GM21717 (cell line): Measurements from ENCODE around the gene INHBB.
"Not testable (repeated sequence)": the region's sequence is repeated elsewhere in the genome, so short reads cannot be mapped to it uniquely, and the experiment has no call there.

Source experiments
- ATAC-seq: cut with Tn5 transposase; IDR thresholded peaks from one replicate; pipeline ENCODE4 v1.9.1; 2021; ENCODE audit warnings: mild to moderate bottlenecking, moderate library complexity; ENCODE audit not compliant: unreplicated experiment

Gene INHBB

DNA sequence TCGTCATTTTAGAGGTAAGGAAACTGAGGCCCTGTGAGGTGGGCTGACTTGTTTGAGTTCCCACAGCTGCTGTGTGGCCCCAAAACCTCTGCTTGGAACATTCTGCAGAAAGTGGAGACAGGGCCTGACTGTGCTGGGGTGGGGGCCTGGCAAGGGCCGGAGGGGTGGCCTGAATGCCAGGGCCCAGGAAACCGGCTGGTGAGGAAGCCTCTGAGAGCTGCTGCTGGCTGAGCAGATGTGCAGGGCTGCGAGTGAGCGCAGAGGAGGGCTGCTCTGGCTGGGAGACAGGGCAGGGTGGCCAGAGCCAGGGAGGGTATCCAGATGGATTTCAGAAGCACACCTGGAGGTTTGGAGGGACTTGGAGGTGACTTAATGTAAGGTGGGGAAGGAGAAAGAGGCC is 29.9 kb upstream of the INHBB start:
- no peak for ATAC-seq

DNA sequence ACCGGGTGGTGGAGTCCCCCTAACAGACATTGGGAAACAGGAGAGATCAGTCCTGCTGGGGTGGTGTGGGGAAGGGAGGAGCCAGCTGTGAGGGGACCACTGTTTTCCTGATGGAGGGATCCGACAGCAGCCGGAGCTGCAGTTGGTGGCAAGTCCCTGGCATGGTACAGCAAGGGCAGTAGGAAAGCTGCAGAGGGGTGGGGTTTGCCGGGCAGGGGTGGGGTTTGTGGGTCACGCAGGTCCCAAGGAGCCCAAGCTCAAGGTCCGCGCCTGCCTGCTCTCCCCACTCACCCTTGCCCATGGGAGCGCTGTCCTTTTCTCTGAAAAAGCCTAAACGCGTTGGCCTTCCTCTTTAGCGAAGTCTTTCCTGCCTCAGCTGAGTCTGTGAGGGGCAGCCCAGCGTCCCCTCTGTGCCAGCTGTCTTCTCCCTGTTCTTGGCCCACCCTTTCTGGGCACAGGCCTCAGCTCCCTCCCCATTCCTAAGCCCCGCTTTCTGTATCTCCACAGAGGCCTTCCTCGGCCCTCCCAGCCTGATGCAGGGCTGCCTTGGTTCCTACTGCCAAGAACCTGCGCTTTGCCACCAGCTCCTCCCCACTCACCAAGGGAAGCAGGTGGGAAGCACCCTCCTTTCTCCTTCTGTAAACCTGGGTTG is 29.3 kb upstream of the INHBB start:
- ATAC-seq, result no peak

DNA sequence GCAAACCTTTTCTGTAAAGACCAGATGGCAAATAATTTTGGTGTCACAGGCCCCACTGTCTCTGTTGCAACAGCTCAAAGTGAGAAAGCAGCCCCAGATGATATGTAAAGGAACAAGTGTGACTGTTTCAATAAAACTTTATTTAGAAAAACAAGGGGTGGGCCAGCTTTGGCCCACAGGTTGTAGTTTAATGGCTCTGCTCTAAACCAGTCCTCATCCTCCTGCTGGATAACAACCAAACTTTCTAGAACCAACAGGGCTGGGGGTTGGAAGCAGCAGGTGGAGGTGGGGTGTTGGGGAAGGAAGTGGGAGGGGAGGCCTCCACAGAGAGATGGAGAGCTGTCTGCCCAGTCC is 28.8 kb upstream of the INHBB start:
- ATAC-seq, result no peak

DNA sequence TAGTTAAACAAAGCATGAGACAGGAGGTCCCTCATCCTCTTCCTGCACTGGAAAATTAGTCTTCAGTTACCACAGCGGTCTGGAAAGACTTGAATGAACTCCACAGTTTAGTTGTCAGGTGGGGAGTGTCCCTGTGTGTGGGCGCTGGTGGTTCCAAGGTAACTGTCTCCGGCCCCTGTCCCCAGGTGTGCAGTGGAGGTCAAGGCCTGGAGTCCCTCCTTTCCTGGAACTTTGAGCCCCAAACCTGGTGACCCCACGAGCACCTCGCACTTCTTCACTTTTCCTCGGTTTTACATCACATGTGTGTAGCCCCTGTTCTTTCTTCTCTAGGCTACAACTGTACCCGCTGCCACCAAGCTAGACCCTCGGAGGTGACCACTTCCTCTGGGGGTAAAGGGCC is 28.0 kb upstream of the INHBB start:
- no peak for ATAC-seq

DNA sequence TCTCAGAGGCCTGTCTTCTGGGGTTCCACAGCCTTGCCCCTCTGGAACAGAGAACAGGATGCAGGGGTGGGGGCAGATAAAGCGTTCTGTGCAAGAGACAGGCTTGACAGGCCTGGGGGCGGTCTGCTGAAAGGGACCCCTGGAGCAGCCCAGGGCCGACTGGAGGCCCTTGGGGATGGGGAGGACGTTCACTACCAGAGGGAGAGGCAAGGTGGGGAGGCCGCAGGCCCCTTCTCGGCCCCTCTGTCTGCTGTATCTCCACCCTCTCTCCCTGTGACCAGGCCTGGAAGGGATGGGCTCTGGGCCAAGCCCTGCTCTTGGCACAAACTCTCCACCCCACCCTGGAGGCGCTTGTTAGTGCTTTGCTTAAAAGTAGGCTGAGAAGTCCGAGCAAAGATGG is 27.3 kb upstream of the INHBB start:
- ATAC-seq, result no peak

DNA sequence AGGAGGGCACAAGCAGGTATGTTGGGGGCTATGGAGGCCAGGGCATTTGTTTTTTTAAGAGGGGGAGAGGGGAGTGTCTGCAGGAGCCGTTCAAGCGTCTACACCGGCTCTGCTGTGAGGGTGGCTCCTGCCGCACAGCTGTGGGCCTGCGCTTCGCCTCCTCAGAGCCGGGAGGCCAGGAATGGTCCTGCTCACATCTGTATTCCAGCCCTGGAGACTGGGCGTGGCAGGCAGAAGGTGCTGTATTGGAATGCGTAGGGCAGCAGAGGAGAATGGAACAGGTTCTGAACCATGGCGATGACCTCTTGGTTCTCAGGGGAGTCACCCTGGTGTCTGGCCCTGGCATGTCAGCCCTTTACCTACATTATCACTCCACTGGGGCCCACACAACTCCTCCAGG is 26.8 kb upstream of the INHBB start:
- no peak for ATAC-seq

DNA sequence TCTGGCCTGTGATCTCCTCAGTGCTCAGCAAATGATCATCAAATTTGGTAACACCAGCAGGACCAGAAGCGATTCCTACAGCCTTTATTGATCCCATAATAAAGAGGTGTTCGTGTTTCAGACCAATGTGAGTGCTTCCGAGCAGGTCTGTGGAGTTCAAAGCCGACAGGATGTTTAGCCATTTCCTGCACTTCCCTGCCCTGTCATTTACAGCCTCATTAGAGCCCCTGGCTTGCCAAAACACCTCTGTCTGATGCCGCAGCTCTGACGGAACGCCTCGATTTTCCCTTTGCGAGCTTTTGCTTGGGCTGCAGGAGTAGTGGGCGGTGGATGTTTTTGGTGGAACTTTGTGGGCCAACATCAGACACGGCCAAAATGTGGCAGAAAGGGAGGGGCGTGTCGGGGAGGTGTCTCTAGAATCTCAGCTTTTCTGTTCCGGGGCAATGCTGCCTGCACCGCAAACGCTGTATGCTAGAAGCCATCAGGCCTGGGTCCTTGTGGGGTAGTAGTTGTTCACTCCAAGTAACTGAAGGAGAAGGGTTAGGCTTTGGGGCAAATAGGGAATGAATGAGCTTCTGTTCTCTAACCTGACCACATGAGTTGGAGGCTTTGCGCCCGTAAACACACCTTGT is 26.1 kb upstream of the INHBB start:
- ATAC-seq, result no peak

DNA sequence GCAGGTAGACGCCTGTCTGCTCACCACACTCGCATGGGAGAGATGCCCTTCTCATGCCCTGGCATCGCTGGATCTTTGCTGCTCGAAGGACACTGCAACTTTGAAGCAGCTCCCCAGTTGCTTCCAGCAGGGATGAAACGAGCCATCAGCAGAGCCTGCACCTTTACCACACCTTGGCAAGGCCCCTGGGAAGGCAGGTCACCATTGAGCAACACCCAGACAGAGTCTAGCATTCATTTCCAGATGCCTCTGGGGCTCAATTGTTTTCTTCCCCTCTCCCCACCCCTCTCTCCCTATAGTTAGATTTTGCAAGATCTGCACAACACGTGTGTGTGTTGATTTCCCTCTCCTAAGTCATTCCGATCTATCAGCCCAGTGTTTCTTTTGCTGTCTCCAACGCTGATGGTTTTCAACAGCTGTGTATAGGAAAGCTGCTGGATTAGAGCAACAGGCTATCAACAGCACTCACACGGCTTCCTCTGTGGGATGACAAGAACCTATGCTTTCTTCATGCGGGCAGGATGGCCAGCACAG is 25.6 kb upstream of the INHBB start:
- no peak for ATAC-seq

DNA sequence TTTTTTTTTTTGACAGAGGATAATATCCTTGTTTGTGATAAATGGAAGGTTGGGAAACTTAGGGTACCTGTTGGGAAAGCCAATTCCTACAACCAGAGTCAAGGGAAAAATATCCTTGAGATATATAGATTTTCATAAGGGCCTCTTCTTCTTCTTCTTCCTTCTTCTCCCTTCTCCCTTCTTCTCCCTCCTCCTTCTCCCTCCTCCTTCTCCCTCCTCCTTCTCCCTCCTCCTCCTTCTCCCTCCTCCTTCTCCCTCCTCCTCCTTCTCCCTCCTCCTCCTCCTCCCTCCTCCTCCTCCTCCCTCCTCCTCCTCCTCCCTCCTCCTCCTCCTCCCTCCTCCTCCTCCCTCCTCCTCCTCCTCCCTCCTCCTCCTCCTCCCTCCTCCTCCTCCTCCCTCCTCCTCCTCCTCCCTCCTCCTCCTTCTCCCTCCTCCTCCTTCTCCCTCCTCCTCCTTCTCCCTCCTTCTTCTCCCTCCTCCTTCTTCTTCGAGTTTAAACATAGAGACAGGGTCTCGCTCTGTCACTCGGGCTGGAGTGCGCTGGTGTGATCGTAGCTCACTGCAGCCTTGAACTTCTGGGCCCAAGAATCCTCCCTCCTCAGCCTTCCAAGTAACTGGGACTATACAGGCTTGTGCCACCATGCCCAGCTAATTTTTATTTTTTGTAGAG is 24.9 kb upstream of the INHBB start:
- ATAC-seq, result not testable (repeated sequence)

DNA sequence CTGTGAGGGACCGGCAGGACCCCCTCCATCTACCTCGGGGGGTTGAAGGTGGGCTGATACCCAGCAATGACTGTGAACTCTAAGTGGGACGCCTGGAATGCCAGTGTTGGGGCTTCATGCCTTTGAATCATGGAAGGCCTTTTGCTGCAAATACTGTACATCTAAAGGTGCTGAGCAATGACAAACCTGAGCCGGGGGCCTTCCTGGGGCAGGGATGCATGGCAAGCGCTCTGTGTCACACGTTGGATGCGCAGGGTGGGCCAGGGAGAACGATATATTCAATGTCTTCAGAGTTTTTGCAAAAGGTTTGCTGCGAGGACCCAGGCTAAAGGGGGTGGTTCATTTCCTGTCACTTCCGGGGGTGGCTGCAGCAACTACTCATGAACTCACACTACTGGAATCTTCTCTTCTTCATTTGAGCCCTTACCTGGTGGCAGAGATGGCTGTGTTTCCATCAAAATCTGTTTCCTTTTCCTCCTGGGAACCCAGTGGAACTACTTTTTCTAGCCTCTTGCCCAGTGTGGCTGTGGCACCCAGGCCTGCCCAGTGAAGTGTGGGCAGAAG is 24.1 kb upstream of the INHBB start:
- no peak for ATAC-seq

DNA sequence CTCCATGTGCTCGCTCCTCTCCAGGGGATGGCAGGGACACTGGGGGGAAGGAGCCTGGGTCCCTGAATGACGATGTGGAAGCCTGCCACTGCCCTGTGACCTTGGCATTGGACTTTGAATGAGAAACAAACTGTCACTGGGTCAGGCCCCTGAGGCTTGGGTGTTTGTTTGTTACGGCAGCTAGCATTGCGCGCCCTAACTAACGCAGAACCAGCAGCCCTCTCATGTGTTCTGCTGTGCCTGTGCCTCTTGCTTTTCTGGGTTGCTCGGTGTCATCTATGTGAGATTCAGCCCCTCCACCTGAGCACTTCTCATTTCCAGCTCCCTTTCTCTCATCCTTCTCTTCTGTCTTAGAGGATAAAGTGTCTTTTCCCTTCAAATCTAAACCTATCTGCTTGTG is 23.6 kb upstream of the INHBB start:
- no peak for ATAC-seq

DNA sequence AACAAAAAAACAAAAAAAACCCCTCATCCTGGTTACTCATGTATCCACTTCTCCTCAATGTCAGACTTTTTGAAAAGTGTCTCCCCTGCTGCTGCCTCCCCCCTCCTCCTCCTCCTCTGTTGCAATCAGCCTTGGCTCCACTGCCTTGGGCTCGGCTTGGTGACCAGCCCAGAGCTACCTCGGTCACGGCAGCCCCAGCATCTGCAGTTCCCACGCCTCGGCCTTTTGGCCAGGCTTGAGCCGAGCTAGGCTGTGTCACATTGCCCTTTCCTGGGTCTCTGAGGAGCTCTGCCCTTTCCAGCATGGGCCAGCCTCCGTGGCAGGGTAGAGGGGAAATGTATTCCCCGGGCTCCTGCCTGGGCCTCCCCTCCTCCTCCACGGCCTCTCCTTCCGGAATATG is 22.7 kb upstream of the INHBB start:
- ATAC-seq, result no peak

DNA sequence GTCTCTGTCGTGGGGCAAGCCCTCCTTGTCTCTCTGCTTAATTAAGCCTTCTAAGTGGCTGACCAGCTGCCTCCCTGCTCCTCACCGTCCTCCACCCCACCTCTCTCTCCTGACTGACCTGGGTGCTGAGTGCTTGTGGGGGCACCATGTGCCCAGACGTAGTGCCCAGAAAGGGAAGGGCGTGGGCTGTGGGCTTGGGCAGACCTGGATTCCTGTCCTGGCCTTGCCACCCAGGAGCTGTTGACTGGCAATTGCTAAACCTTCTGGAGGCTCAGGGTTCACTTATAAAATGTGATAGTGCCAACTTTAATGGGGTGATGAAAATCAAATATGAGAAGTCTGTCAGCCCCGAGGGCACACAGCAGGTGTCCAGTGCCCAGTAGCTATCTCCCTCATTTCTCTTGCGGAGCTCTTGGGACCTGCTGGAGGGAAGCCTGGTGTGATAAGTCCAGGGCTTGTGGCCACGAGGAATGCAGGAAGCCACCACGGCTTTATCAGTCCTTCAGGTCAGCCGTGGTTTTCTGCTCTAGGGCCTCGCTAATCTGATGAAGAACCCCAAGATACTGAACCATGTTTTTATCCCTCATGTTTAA is 22.0 kb upstream of the INHBB start:
- ATAC-seq, result no peak

DNA sequence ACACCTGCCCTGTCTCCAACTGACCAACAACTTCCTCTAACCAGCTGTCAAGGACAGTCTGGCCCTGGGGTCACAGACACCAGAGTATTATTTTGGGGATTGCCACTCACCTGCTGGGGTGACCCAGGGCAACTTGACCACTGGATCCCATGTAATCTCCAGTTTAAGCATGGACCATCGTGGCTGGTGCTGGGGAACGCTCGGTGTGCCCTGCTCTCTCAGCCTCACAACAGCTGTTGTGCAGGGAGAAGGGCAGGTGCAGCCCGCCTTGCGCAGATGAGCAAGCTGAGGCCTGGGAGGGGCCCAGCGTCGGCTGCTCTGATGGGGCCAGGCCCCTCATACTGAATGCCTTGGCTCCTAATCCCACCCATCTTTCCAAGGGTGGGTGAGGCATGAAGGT is 21.0 kb upstream of the INHBB start:
- no peak for ATAC-seq

DNA sequence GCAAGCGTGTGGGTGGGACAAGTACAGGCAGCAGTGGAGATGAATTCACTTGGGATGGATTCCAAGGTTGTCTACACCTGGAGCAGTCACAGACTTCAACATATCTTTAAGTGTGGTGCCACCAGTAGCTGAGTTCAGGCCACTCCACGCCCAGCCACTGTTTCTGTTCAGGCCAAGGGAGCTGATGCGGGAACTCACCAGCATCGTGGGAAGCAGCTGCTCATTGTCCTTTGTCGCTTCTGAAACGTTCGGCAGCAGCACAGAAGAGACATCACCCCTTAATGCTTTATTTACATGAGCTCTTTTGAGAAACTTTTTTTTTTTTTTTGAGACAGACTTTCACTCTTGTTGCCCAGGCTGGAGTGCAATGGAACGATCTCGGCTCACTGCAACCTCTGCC is 19.9 kb upstream of the INHBB start:
- no peak for ATAC-seq

DNA sequence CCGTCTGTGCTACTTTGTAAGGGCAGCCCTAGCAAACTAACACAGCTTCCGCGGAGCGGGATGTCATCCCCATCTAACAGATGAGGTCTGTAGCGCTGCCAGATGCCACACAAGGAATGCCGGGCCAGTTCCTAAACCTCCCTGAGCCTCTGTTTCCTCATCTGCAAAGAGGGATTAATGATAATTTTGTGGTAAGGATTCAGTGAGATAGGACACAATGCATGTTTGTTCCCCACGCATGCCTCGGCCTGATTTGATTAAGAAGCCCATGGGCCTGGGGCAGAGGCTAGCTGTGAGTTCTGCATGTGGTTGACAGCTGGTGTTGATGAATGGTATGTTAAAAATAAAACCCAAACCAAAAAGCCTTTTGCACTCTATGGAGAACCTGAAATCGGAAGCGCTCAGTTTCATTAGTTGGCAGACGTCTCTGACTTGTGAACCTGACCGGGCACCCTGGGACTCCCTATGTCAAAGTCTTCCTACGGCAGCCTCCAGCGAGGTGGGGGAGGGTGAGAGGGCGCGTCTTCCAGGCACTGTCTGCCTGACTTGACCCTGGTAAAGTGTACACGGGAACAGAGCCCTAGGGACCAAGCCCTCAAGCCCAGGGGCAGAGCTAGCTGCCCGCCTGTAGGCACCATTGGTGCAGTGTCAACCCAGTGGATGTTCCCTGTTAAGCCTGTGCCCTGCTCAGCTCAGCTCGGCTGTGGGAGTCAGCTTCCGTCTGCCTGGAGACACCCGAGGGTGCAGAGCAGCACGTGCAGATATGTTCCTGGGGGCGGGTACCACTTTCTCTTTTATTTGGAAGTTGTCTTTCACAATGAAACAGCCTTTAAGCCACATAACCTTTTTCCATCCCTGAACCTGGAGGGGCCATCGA is 14.8 kb upstream of the INHBB start:
- ATAC-seq, result no peak

DNA sequence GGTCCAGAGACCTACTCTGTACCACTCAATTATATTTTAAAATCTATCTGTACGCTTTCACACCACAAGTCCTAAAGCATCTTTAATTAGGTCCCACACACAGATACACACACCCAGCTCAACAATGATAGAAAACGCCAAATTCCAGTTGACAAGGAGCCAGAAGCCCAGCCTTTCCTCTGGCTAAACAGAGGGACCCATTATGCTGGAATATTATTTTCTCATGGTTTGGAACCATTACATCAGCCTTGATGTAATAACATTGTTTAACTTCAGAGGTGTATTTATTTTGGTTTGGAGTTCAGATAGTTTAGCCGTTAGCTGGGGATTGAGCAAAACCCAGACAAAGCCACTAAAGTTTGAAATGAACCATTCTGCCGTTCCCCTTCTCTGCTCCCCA is 14.0 kb upstream of the INHBB start:
- no peak for ATAC-seq

DNA sequence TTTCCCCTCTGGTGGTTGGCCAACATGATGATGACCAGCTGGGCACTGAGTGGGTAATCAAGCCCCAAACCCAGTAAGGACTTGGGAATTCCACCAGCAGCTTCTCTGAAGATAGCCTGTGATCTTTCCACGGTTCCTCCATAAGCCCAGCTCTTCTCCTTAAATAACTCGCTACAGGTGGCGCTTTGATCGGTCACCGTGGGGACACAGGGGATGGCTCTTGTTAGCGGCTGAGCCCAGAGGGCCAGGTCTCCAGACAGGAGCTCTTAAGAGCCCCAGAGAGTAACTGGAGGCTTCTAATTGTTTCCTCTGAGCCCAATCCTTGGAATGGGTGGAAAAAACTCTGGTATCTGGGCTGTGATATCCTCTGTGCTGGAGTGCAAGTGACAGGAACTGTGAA is 13.6 kb upstream of the INHBB start:
- ATAC-seq, result no peak

DNA sequence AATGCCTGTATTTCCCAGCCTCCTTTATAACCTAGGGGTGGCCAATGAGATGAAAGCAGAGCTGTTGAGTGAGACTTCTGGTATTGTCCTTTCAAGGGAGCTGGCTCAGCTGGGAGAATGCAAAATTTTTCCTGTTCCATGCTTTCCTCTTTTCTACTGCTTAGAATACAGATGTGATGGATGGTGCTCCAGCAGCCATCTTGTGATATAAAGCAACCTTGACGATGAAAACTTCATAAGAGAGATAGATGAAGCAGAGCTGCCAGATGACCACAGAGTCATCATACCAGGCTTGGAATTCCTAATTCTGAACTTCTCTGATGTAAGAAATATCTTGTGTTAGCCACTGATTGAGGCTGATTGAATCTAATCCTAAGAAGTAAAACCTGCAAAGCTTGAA is 11.9 kb upstream of the INHBB start:
- ATAC-seq, result no peak

DNA sequence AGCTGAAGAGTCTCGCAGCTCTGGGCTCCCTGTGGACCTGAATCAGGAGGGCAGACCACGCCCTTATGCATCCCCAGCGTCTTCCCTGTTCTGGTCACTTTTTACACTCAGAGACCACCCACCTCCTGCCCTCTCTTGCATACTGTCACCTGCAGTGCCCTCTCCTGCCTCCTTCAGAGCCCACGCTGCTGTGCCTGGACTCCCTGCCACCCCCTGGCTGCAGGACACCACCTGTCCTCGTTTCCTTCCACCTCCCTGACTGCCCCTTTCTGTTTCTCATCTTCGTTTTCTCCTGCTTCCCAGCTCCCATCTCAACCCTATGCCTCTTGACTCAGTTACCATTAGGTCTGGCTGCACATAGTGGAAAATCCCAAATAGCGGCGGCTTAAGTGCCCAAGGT is 9.2 kb upstream of the INHBB start:
- no peak for ATAC-seq

DNA sequence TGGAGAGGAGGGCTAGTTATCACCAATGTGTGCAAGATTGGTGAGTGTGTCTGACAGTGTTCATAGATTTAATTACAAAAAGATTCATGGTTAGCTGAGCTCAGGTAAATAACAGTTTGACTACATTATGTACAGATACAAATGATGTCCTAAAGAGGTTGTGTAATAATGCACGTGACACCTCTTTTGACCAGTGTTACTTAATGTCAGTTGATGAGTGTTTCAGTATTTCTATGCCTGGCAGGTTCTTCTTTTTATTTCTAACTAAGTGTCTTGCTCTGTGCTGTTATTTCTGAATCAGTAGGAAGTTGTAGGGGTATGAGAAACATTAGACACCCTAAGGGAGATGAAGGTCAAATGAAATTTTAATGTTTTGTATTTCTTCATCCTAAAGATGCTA is 7.9 kb upstream of the INHBB start:
- no peak for ATAC-seq
